Tibial artery (tissue), 4 donors: ENCODE data around the gene GRIK4.

ENCODE experiments used
- DNase-seq, 2 donors: peaks; one replicate each; pipeline ENCODE4 v3.0.0-alpha.2; 2019
- H3K27ac ChIP-seq, 2 donors: fragments of 200-600 bp; sonication (generic) in 1 of 2; 1 replicate in 1 of 2; 2 replicates in 1 of 2; pipeline ENCODE4 v1.5.1; 2018 to 2019; ENCODE audit warnings: mild to moderate bottlenecking in 1 of 2
- H3K27me3 ChIP-seq, 2 donors: fragments of 200-600 bp; sonication (generic) in 1 of 2; one replicate each; pipeline versions ENCODE4 v1.5.1 to v1.6.0; 2016 to 2019
- H3K36me3 ChIP-seq, 3 donors: fragments of 200-600 bp; sonication (generic) in 2 of 3; one replicate each; pipeline ENCODE4 v1.5.1; 2016 to 2019; ENCODE audit warnings: mild to moderate bottlenecking in 2 of 3
- H3K4me1 ChIP-seq, 4 donors: fragments of 200-600 bp; sonication (generic) in 2 of 4; 1 replicate in 3 of 4; 2 replicates in 1 of 4; pipeline ENCODE4 v1.5.1; 2016 to 2019
- H3K4me3 ChIP-seq, 2 donors: fragments of 200-600 bp; sonication (generic) in 1 of 2; 1 replicate in 1 of 2; 2 replicates in 1 of 2; pipeline ENCODE4 v1.5.1; 2018 to 2019; ENCODE audit warnings: mild to moderate bottlenecking in 2 of 2
- H3K9me3 ChIP-seq, 3 donors: fragments of 200-600 bp; sonication (generic) in 1 of 3; one replicate each; pipeline ENCODE4 v1.5.1; 2016 to 2019
- CTCF ChIP-seq, 2 experiments: fragments of 200-600 bp in 1 of 2; fragments of 450-650 bp in 1 of 2; IDR thresholded peaks; one replicate each; pipeline ENCODE4 v1.5.1; 2017 to 2019; ENCODE audit warnings: antibody characterized with exemption in 2 of 2, mild to moderate bottlenecking in 1 of 2, moderate library complexity in 1 of 2
- intact Hi-C: fragments of 100-400 bp; cut with DNase I; formaldehyde crosslinking; loops from one replicate; pipeline ENCODE4 v1.15.0; 2023; ENCODE audit warnings: low total_unique reads

GRIK4 gene

GRCh38 chr11:120511116-120511819 is at the start of gene GRIK4:
GRIK4 (plus strand) TSS chr11:120511748; CDS start chr11:120660319, 148,571 bp downstream.
- TF ChIP-seq CTCF (IDR thresholded peaks at IDR 0.05), result peak; percentile 94 to 95
- H3K27me3 ChIP-seq, result peaks cover 0 to 72% of the 10 kb centered on the region in 2 donors
- intact Hi-C loops, result loop anchor here (5.0 to 10.0 kb wide), 3 partner anchors 171 to 684 kb away; no protein-coding TSS in a partner anchor
- H3K4me3 ChIP-seq, result peak within 1 kb of the TSS; percentile 39 to 48
- DNase-seq, result peak; percentile 77 to 82
- H3K4me1 ChIP-seq, result peaks cover 0 to 12% (median 5%) of the 10 kb centered on the region in 4 donors
- H3K9me3 ChIP-seq, result no peaks in the 10 kb centered on the region
- H3K36me3 ChIP-seq, result no peaks in the 10 kb centered on the region
- no peak within 1 kb of the TSS for H3K27ac ChIP-seq

GRCh38 chr11:120462825-120463224 is 48.7 kb upstream of the GRIK4 start:
- peaks cover 85 to 99% (median 87%) of the 10 kb centered on the region in 3 donors for H3K36me3 ChIP-seq

GRCh38 chr11:120465921-120466534 is 45.5 kb upstream of the GRIK4 start:
- Histone ChIP-seq H3K9me3 (no peaks in the 10 kb centered on the region), H3K4me1 (no peaks in the 10 kb centered on the region), H3K27ac (no peak overlapping the region), H3K36me3 (peaks cover 80 to 97% (median 89%) of the 10 kb centered on the region in 3 donors), H3K27me3 (no peaks in the 10 kb centered on the region), H3K4me3 (no peak overlapping the region)
- intact Hi-C loops, result no loop called here
- no peak for DNase-seq
- TF ChIP-seq CTCF (IDR thresholded peaks at IDR 0.05), result no peak

More at GRCh38 chr11:120462825-120463224, 48.7 kb upstream of the GRIK4 start:
- Histone ChIP-seq H3K27ac (no peak overlapping the region), H3K4me1 (no peaks in the 10 kb centered on the region), H3K9me3 (no peaks in the 10 kb centered on the region), H3K27me3 (no peaks in the 10 kb centered on the region), H3K4me3 (no peak overlapping the region)
- no peak for DNase-seq
- TF ChIP-seq CTCF (IDR thresholded peaks at IDR 0.05), result no peak
- intact Hi-C loops, result no loop called here

GRCh38 chr11:120467627-120468026 is 43.9 kb upstream of the GRIK4 start:
- no peak overlapping the region for H3K27ac ChIP-seq
- DNase-seq, result no peak
- intact Hi-C loops, result no loop called here
- TF ChIP-seq CTCF (IDR thresholded peaks at IDR 0.05), result no peak
- H3K4me3 ChIP-seq, result no peak overlapping the region
- H3K4me1 ChIP-seq, result no peaks in the 10 kb centered on the region
- H3K36me3 ChIP-seq, result peaks cover 75 to 97% (median 77%) of the 10 kb centered on the region in 3 donors
- H3K27me3 ChIP-seq, result no peaks in the 10 kb centered on the region
- H3K9me3 ChIP-seq, result no peaks in the 10 kb centered on the region

GRCh38 chr11:120471131-120471530 is 40.4 kb upstream of the GRIK4 start:
- no peak overlapping the region for H3K27ac ChIP-seq
- H3K4me3 ChIP-seq, result no peak overlapping the region
- H3K27me3 ChIP-seq, result no peaks in the 10 kb centered on the region
- H3K36me3 ChIP-seq, result peaks cover 80 to 98% (median 82%) of the 10 kb centered on the region in 3 donors
- no peak for TF ChIP-seq CTCF (IDR thresholded peaks at IDR 0.05)
- H3K4me1 ChIP-seq, result no peaks in the 10 kb centered on the region
- no peaks in the 10 kb centered on the region for H3K9me3 ChIP-seq
- DNase-seq, result no peak
- intact Hi-C loops, result no loop called here
